HL-60/S4 treated with retinoic acid at 250 ng/mL for 4 days and 3 days (cell line): ENCODE results near the gene ADM.

Experiments used
- in situ Hi-C: fragments of 300-500 bp; cut with MboI; formaldehyde crosslinking; loops from 2 replicates; pipeline ENCODE4 v1.7.0; 2022; ENCODE audit warnings: low sequenced_read_pairs

The ADM gene

DNA sequence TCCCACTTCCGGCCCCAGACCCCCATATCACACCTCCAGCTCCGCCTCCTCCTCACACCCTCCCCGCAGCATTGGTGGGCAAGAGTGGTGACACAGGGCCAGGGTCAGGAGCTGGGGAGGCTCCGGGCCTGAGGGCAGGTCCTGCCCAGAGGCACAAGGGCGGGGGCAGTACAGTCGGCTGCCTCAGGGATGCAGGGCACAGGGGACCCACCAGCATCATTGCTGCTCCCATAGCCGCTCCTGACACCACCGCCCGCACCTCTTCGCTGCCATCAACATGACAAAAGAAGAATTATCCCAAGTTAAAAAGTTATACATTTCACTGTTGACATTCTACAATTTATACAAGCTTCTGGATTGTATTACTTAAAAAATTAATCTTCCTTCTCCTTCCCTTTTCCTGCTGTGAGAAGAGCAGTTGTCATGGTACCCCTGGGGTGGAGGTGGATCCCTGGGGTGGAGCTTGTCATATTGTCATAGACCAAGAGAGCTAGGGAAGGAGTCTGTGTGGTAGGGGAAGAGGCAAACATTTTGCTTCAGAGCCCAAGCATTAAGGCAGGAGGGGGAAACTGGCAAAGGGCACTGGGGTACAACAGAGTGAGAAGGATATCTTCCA lies 15.0 kb upstream of the ADM start:
- in situ Hi-C loops: no loop called here

GRCh38 chr11:10291801-10292638 lies 12.9 kb upstream of the ADM start:
- in situ Hi-C loops: no loop called here

DNA sequence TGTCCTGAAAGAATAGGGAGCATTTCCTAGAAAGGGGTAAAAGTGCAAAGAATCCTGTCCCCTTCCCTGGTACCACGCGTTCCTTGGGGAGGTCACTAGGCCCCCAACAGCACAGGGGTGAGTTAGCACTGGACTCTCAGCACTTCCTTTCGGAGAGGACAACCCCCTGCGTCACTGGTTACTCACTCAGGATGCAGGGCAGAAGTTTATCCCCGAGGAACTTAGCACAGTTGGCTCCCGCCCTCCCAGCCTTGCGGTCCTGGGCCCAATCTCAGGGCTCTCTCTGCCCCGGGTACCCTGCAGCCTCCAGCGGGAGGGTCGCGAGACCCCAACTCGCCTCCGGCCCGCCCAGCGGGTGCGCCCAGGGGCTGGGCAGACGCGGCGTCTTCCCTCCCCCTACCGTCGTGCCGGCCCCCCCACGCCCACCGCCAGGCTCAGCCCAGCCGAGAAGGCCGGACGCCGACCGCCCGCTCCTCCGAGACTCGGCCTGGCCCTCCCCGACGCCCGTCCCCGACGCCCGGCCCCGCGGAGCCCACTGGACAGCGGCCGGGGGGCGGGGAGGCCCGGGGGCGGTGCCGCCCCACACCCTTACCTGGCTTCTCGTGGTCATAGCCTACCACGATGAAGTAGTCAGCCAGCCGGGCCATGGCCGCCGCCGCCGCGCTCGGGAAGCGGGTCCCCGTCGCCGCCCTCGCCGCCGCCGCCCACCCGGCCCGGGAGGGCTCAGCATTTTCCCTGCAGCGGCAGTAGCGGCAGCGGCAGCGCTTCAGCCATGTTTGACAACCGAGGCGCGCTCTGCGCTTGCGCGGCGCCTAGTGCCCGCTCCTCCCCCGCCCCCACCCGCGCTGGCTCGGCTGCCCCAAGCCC lies 11.2 kb upstream of the ADM start, which contains the start of gene SBF2:
Gene SBF2, minus strand, starts transcription at position 797 of the 867 bp plus-strand sequence. Its CDS starts 150 bp downstream, at position 647.
- in situ Hi-C loops: no loop called here

DNA sequence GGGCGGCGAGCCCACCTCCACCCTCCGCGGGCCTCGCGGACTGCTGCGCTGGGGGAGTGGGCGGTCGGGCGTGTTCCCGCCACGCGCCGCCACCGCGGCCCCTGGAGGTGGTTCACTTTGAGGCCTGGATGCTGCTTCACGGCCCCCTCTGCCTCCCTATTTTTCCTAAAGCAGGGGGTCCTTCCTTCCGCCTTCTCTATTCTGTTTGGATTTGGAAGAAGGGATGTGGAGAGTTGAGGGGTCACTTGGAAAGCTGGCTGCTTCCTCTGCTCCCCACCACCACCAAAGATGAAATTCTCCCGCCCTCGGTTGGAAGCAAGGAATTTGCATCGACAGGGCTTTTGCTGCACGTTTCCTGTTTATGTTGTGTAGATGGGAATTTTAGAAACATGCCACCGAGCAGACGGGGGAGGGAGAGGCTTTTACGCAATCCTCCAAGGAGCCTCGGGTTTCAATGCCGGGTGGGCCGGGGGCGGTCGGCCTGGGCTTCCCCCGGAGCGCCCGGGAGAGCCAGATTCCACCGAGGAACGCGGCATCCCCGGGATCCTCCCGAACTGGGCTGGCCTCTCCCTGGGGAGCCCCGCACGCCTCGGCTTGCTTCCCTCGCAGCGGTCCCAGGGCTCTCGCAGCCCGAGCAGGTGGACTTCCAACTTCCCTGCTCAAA lies 10.5 kb upstream of the ADM start:
- in situ Hi-C loops: no loop called here

- in situ Hi-C loops: no loop called here
These were observed 9.6 kb upstream of the ADM start for GRCh38 chr11:10295064-10295901.

DNA sequence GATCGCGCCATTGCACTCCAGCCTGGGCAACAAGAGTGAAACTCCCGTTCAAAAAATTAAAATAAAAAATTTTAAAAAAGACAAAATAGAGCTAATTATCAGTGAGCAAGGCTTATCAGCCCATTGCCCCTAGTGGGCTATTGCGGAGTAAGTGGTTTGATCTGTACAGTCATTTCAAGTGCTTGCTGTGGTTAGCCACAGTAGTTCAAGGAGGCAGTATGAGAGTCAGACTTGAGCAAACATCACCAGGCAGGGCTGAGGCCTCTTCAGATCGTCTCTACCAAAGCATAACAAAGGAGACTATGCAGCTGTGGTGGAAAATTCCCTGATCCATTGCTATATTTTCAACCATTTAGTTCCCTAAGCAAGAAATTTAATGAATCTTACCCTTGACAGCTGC lies 6.5 kb upstream of the ADM start:
- in situ Hi-C loops: no loop called here

DNA sequence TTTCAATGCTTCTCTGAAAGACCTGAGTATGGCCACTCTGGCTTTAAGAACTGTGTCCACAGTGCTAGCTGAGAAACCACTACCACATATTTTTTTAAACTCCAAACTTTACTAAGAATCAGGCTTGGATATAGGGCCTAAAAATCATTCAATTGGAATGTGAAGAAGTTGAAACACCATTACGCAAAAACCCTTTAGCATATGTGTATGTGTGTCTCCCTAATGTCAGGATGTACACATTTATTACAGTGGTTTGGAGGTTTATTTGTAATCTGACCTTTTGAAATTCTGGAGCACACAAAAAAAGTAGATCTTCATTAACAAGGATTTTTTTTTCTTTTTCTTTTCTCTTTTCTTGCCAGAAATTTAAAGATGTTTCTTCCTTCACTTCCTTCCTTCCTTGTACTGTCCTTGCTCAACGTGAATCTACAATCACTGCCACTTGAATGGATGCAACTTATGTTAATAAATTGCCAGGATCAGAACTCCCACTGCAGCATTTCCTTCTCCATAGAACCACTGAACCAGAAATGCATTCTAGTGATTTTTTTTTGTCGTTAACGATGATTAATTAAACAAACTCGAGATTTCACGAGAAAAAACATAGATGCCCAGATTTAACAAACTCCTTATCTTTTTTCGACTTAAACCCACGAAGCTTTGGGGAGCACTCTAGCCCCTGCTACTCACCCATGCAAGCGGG lies 3.1 kb upstream of the ADM start:
- in situ Hi-C loops: no loop called here

DNA sequence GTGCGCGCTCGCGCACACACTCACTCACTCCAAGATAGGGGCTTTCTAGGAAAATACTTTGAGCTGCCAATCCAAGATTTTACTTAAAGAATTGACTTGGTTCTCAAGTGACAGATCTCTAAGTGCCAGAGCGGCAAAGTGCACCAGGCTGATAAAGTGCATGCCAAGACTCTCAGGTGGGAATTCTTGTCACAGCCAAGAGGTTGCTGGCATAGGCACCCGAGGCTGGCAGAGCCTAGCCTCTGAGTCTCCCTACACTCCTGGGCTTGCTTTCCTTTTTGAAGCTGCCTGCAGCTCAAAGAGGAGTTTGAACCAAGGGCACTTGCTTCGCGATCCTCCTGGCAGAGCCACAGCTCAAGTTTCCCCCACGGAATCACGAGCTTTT lies 2.5 kb upstream of the ADM start:
- in situ Hi-C loops: no loop called here

GRCh38 chr11:10302744-10303557 lies 1.9 kb upstream of the ADM start:
- in situ Hi-C loops: no loop called here

GRCh38 chr11:10303558-10304363 lies 1.1 kb upstream of the ADM start:
- in situ Hi-C loops: no loop called here

DNA sequence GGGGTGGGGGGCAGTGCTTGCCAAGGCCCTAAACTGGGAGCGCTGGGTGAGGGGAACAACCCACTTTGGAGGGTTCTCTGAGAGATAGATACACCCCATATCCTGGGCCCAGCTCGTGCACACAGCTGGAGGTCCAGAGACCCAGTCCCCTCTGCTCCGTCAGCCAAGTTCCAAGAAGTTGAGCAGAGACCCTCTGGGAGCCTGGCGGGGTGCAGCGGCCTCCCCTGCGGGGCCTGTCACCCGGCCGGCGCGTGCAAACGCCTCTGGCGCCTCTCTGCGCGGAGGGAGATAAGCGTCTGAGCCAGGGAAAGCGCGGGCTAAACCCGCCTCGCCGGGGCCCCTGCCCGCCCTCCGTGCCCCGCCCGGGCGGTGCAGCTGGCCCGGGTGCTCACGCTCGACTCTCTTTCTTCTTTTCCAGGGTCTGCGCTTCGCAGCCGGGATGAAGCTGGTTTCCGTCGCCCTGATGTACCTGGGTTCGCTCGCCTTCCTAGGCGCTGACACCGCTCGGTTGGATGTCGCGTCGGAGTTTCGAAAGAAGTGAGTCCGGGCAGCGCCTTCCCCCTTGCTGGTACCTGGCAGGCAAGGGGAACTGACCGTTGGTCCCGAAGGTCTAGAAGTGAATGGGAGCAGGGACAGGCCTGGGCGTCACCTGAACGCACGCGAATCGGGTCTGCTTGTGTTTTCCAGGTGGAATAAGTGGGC lies 540 bp downstream of the ADM start:
- in situ Hi-C loops: no loop called here

DNA sequence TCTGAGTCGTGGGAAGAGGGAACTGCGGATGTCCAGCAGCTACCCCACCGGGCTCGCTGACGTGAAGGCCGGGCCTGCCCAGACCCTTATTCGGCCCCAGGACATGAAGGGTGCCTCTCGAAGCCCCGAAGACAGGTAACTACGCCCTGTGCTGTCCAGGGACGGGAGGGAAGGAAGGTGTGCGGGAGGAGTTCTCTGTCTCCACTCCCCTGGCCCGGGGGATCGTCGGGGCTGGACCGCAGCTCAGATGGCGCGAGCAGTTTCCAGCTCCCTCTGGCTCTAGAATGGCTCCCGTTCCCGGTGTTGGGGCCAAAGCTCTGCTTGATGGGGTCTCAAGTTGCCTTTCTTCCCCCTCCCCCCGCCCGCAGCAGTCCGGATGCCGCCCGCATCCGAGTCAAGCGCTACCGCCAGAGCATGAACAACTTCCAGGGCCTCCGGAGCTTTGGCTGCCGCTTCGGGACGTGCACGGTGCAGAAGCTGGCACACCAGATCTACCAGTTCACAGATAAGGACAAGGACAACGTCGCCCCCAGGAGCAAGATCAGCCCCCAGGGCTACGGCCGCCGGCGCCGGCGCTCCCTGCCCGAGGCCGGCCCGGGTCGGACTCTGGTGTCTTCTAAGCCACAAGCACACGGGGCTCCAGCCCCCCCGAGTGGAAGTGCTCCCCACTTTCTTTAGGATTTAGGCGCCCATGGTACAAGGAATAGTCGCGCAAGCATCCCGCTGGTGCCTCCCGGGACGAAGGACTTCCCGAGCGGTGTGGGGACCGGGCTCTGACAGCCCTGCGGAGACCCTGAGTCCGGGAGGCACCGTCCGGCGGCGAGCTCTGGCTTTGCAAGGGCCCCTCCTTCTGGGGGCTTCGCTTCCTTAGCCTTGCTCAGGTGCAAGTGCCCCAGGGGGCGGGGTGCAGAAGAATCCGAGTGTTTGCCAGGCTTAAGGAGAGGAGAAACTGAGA lies 1.4 kb downstream of the ADM start:
- in situ Hi-C loops: no loop called here

DNA sequence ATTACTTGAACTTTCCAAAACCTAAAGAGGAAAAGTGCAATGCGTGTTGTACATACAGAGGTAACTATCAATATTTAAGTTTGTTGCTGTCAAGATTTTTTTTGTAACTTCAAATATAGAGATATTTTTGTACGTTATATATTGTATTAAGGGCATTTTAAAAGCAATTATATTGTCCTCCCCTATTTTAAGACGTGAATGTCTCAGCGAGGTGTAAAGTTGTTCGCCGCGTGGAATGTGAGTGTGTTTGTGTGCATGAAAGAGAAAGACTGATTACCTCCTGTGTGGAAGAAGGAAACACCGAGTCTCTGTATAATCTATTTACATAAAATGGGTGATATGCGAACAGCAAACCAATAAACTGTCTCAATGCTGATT lies 2.1 kb downstream of the ADM start:
- in situ Hi-C loops: no loop called here

- in situ Hi-C loops: no loop called here
These were observed 2.7 kb downstream of the ADM start for GRCh38 chr11:10307400-10308200.

GRCh38 chr11:10308201-10308954 lies 3.5 kb downstream of the ADM start:
- in situ Hi-C loops: no loop called here
